Measurements from ENCODE around the gene DENND5B.

DENND5B gene

DNA sequence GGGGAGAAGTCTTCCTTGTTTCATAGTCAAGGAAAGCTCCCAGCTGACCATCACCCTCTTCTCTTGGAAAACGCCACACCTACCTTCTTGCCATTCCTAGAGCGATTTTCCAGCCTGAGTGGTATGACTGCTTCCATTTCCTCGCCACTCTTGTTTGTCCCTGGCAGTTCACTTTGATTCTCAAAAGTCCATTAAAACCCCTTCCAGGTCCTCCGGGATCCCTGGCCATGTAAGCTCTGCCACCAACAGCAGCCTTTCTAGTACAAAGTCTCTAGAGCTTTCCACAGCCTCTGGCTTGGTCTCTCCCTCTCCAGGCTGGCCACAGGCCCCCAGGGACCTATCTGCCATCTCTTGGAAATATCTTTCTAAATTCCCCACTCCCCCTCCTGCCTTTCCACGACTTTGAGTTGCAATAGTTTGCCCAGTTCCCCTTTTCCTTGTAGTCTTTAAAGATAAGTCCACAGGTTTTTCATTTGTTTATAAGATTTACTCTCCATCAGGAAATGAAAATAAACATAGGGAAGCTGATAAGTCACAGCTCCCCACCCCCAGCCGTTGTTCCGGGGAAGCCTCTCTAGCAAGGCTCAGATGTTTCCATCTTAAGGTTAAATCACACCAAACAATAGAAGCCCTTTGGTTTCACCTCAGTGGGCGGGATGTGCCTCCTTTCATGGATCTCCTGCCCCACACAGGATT is 222.1 kb downstream of the DENND5B start:
- peak; percentile 13 for DNase-seq

DNA sequence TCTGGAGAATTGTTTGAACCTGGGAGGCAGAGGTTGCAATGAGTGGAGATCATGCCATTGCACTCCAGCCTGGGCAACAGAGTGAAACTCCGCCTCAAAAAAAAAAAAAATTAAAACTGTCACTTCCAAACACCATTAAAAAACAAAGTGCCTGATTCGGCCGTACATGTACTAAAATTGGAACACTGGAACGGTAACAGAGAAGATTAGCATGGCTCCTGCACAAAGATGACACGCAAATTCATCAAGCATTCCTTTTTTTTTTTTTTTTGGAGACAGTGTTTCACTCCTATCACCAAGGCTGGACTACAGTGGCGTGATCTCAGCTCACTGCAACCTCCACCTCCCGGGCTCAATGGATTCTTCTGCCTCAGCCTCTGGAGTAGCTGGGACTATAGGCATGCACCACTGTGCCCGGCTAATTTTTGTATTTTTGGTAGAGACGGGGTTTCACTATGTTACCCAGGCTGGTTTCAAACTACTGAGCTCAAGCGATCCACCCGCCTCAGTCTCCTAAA is 224.8 kb downstream of the DENND5B start:
- DNase-seq, result no peak

GRCh38 chr12:31363831-31364230 is 227.1 kb downstream of the DENND5B start:
- no peak for DNase-seq

GRCh38 chr12:31363416-31363809 is 227.5 kb downstream of the DENND5B start:
- DNase-seq, result no peak

DNA sequence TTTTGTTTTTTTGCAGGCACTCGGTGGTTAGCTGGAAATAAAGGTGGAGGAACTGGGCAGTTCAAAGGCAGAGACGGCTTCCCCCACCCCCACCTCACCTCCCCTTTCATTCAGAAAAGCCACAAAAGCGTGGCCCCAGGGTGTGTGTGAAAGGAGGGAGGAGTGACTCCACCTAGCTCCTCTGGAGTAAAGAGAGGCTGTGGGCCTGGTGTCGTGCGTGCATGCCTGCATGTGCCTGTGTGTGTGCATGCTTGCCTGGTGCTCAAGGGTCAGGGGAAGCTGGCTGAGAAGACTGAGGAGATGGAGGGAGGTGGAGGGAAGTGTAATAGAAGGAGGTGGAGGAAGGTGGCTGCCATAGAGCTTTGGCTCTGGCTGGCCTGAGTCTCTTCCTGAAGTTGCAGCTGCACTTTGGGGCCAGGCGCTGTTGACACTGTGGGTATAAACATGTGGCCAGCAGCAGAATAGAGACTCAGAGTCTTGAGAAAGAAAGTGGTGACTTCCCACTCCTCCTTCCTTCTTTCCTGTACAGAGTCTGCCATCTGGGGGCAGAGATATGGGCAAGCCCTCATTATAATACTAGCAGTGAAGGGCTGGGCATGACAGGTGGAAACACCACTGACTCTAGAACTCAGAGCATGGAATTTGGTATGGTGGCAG is 228.0 kb downstream of the DENND5B start:
- peak; percentile 65 for DNase-seq

DNA sequence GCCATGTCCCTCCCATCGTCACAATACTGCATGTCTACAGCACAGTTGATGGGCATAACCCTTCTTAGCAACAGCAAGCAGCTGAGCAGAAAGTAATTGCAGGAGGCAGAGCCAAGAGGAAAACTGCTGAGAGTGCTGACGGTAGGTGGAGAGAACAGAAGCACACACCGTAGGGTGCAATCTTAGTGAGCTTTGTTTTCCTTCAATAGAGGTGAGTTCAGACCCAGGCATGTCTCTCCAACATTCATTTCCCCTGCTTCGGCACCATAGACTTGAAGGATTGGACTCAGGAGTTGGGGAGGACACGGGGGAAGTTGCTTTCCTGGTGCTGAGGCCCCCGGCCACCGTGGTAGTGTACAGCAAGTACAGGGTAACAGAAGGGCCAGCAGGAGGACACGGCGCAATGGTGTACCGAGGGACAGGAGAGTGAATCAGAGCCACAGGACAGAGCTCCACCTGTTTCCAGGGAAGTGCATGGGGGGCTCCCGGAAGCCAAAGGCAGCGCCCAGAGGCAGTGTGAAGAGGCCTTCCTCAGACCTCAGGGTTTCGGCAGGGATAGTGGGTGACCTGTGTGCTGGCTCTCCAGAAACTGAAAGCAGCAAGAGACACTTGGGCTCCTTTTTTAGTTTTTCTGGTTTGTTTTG is 228.7 kb downstream of the DENND5B start:
- no peak for DNase-seq

GRCh38 chr12:31361730-31362114 is 229.2 kb downstream of the DENND5B start:
- no peak for DNase-seq

- DNase-seq, result no peak
Observed at GRCh38 chr12:31355747-31356107, 235.2 kb downstream of the DENND5B start.

DNA sequence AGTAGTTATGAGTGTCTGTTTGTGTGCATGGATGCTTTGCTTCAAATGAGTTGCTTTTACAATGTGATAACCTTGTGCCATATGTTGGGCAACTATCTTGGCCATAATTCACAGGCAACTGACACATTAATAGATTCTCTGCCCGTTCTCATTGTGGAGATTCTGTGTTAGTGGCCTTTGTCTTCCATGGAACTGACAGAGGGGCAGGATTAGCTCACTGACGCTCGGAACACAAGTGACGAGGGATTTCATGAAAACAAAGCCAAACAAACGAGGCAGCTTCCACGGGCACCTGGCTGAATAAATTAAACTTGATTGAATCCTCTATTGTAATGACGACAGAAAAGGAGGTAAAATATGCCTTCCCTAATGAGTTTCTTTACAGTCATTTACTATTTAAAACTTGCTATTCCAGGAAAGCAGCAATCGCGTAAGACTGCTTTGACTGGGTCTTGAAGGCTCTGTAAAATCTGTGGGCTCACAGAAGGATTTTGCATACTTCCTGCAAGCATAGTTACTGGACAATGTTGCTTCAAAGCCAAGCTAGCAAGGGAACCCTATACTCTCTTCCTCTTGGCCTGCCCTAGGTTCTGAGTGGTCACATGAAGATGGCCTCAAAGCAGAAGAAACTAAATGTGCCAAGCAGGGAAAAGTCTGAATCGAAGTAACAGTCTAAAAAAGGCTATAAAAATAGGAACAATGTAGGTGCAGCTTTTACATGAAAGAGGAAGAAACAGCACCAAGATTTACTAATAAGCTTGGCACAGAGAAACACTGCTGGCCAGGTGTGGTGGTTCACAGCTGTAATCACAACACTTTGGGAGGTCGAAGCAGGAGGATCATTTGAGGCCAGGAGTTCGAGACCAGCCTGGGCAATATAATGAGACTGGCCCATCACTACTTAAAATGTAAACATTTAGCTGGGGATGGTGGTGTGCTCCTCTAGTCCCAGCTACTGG is 236.9 kb downstream of the DENND5B start:
- peak; percentile 45 for DNase-seq

GRCh38 chr12:31346267-31346666 is 244.7 kb downstream of the DENND5B start:
- no peak for DNase-seq

DNA sequence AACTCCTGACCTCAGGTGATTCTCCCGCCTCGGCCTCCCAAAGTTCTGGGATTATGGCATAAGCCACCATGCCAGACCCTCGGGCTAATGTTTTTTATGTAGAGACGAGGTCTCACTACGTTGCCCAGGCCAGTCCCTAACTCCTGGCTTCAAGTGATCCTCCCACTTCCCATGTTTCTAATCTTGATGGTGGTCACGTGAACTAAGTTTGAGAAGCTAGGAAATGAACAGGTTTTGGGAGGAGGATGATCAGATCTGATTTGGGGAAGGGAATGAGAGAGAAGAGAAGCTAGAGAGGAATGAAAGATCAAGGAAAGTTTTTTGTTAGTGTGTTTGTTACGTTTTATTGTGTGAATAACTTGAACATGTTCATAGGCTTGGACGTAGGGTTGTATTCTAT is 247.8 kb downstream of the DENND5B start:
- DNase-seq, result no peak

GRCh38 chr12:31342286-31342685 is 248.7 kb downstream of the DENND5B start:
- DNase-seq, result no peak

DNA sequence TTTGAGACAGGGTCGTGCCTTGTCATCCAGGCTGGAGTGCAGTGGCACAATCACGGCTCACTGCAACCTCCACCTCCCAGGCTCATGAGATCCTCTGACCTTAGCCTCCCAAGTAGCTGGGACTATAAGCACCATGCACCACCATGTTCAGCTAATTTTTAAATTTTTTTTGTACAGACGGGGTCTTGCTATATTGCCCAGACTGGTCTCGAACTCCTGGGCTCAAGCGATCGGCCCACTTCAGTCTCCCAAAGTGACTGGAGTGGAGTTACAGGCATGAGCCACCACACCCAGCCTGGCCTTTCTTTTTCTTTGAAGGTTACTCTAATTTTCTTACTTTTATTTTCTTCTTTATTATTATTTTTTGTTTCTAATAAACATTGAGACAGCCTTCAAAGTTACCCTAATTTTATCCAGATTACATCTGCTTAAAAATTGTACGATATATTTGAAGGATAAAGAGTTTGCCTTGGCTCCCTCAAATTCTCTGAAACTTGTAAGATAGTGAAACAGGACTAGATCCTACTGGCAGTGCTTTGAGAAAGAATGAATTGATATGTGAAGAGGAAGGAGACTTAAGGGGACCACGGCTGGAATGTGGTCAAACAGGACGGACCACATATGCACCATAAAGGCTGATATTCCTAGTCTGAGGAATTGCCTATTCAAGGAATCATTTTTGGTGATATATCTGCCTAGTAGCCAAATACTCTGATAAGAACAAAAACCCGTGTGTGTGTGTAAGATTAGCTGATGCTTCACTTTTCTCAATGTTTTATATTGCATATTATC is 250.9 kb downstream of the DENND5B start:
- DNase-seq, result no peak

- no peak for DNase-seq
Observed at GRCh38 chr12:31337952-31338351, 253.0 kb downstream of the DENND5B start.

Data from inflammatory macrophage treated with lipopolysaccharide for 4 hours (primary cell).